DND-41 (cell line): ENCODE data around the gene RIMS1.

Experiments used
- ATAC-seq: fragments of 200-7000 bp; cut with Tn5 transposase; 3 replicates; pipeline ENCODE4 v1.9.1; 2021; ENCODE audit warnings: low read depth; ENCODE audit not compliant: insufficient read depth
- DNase-seq: peaks from one replicate; pipeline ENCODE4 v3.0.0-alpha.2; 2020
- H2AFZ ChIP-seq: 2 replicates; pipeline ENCODE4 v1.6.0; 2012; ENCODE audit warnings: low read depth, low read length
- H3K27ac ChIP-seq: 2 replicates; pipeline ENCODE4 v1.5.1; 2012; ENCODE audit warnings: low read length, inconsistent platforms
- H3K27me3 ChIP-seq: fragments of 200-600 bp; sonication (generic); 2 replicates; pipeline ENCODE4 v1.6.0; 2012; ENCODE audit warnings: low read length, mild to moderate bottlenecking, inconsistent platforms; ENCODE audit not compliant: insufficient read depth, poor library complexity
- H3K36me3 ChIP-seq: 2 replicates; pipeline ENCODE4 v1.5.1; 2012; ENCODE audit warnings: low read length, inconsistent platforms; ENCODE audit not compliant: insufficient read depth
- H3K4me1 ChIP-seq: 2 replicates; pipeline ENCODE4 v1.5.1; 2012; ENCODE audit warnings: mild to moderate bottlenecking, low read length; ENCODE audit not compliant: insufficient read depth
- H3K4me2 ChIP-seq: 2 replicates; pipeline ENCODE4 v1.6.0; 2012; ENCODE audit warnings: mild to moderate bottlenecking, moderate library complexity, low read length, inconsistent platforms; ENCODE audit not compliant: insufficient read depth
- H3K4me3 ChIP-seq, 2 experiments: fragments of 200-600 bp in 1 of 2; shearing (Covaris generic) in 1 of 2; 2 replicates each; pipeline ENCODE4 v1.5.1; 2012 to 2016; ENCODE audit warnings: inconsistent platforms in 2 of 2, low read length in 2 of 2, mild to moderate bottlenecking in 2 of 2, low read depth in 1 of 2, moderate library complexity in 1 of 2
- H3K79me2 ChIP-seq: 2 replicates; pipeline ENCODE4 v1.6.0; 2012; ENCODE audit warnings: low read length, inconsistent platforms; ENCODE audit not compliant: insufficient read depth
- H3K9ac ChIP-seq: 2 replicates; pipeline ENCODE4 v1.6.0; 2012; ENCODE audit warnings: low read depth, mild to moderate bottlenecking, inconsistent platforms, low read length, moderate library complexity
- H3K9me3 ChIP-seq: 2 replicates; pipeline ENCODE4 v1.5.1; 2012; ENCODE audit warnings: low read length, moderate library complexity, mild to moderate bottlenecking, inconsistent platforms; ENCODE audit not compliant: insufficient read depth, severe bottlenecking
- H4K20me1 ChIP-seq: 2 replicates; pipeline ENCODE4 v1.6.0; 2012; ENCODE audit warnings: low read length; ENCODE audit not compliant: insufficient read depth
- CTCF ChIP-seq: IDR thresholded peaks from 2 replicates; pipeline ENCODE4 v1.5.1; 2012; ENCODE audit warnings: borderline replicate concordance, low read length, moderate library complexity, mild to moderate bottlenecking; ENCODE audit not compliant: poor library complexity, severe bottlenecking; ENCODE audit errors: extremely low read depth
- EZH2 ChIP-seq: IDR thresholded peaks from 3 replicates; pipeline ENCODE4 v1.6.1; 2012; ENCODE audit warnings: borderline replicate concordance, low read depth, mild to moderate bottlenecking, moderate library complexity, low read length, inconsistent platforms; ENCODE audit not compliant: severe bottlenecking

The RIMS1 gene

DNA sequence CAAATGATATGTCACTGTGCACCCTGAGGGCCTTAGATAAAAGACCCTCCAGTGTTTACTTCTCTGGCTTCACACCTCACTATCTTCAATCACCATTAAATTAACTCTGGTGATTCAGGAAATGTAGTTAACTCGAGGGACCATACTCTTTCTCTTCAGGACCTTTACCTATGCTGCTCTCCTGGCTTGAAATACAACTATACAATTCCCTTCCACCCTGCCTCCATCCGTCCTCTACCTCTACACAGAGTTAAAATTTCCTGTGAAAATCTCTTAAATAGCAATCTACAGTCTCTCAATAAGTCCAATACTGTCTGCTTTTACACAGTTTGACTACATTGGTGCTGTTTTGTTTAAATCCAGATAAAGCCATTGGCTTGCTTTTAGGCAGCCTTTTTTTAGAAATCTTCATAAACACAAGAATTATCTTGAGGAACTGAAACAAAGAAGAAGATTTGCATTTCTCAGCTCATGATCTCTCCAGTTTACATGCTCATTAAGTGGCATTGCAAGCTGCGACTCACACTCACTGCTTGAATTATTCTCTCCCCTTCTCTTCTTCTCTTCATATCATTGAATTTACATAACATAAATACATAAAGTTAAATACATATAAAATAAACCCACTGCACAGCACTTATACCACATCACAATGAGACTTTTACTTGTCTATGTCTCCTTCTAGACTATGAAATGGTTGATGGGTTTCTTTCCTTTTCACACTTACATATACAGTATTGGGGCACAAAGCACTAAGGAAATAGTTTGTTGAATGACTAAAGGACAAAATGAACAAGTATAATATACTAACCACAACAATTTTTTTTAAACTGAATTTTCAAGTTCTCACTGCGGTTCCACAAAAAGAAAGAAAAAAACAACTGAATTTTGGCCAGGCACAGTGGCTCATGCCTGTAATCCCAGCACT lies 496.5 kb downstream of the RIMS1 start:
- no peak for DNase-seq

GRCh38 chr6:72386324-72386723 lies 500.0 kb downstream of the RIMS1 start:
- Histone ChIP-seq H3K79me2 (no peaks in the 10 kb centered on the region), H2AFZ (no peak overlapping the region), H3K4me3 (no peak overlapping the region), H3K4me2 (no peak overlapping the region), H3K36me3 (no peaks in the 10 kb centered on the region), H3K9me3 (no peaks in the 10 kb centered on the region), H3K4me1 (no peaks in the 10 kb centered on the region), H4K20me1 (no peaks in the 10 kb centered on the region), H3K27ac (no peak overlapping the region), H3K9ac (no peak overlapping the region), H3K27me3 (peaks cover 2% of the 10 kb centered on the region)
- DNase-seq (no peak), ATAC-seq (no peak)
- TF ChIP-seq EZH2 (no peak), CTCF (no peak)

More for the DNA sequence above, 496.5 kb downstream of the RIMS1 start:
- no peaks in the 10 kb centered on the region for H3K4me1 ChIP-seq
- no peak overlapping the region for H3K9ac ChIP-seq
- no peak overlapping the region for H3K4me2 ChIP-seq
- peaks cover 2% of the 10 kb centered on the region for H3K27me3 ChIP-seq
- H3K27ac ChIP-seq, result no peak overlapping the region
- no peaks in the 10 kb centered on the region for H3K9me3 ChIP-seq
- no peaks in the 10 kb centered on the region for H3K36me3 ChIP-seq
- no peak overlapping the region for H2AFZ ChIP-seq
- H3K4me3 ChIP-seq, result no peak overlapping the region
- H4K20me1 ChIP-seq, result no peaks in the 10 kb centered on the region
- no peak for ATAC-seq
- TF ChIP-seq EZH2 (no peak), CTCF (no peak)
- no peaks in the 10 kb centered on the region for H3K79me2 ChIP-seq

DNA sequence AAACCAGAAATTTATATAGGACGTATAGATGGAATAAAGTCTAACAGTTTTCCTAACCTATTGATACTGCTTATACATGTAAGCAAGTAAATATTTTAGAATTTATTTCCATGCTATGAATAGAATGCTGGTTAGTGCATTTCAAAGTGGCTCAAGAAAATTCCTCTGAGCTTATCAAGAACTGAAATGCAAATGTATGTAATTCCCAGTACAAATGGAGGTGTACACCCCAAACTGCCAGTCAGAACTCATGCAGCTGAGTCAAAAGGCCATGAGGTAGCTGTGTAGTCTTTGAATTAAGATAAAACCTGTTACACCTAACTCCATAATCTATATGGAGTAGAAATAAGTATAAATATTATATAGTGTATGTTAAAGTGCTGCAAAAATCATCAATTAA lies 503.3 kb downstream of the RIMS1 start:
- no peak overlapping the region for H2AFZ ChIP-seq

More for the DNA sequence above, 503.3 kb downstream of the RIMS1 start:
- Histone ChIP-seq H3K9me3 (no peaks in the 10 kb centered on the region), H3K27ac (no peak overlapping the region), H3K27me3 (no peaks in the 10 kb centered on the region), H4K20me1 (no peaks in the 10 kb centered on the region), H3K9ac (no peak overlapping the region), H3K4me3 (no peak overlapping the region), H3K36me3 (no peaks in the 10 kb centered on the region), H3K4me2 (no peak overlapping the region), H3K79me2 (no peaks in the 10 kb centered on the region), H3K4me1 (no peaks in the 10 kb centered on the region)
- DNase-seq (no peak), ATAC-seq (no peak)
- no peak for TF ChIP-seq EZH2
- no peak for TF ChIP-seq CTCF
